ENCODE measurements around the gene CCR9.

GRCh38 chr3:45922950-45923590 lies 36.7 kb downstream of the CCR9 start:
- TF ChIP-seq ZNF274 (IDR thresholded peaks at IDR 0.05; ENCODE audit: low read depth, low read length) (no peak), YY1 (IDR thresholded peaks at IDR 0.05; ENCODE audit: insufficient read depth, insufficient read length) (no peak)

Measured in NT2/D1 (cell line).